ENCODE data around the gene AKT2. TPM values are rescaled to one million over a fixed set of nuclear protein-coding genes. Genes with fewer than 3 reads are reported as not detected.

The AKT2 gene
- total and polyA plus RNA-seq, 2 donors, result 48.9 to 110 TPM

GRCh38 chr19:40305403-40305802 lies 20.3 kb upstream of the AKT2 start:
- peak; percentile 41 to 88 (median 74) for DNase-seq (ENCODE audit: low read depth in 6 of 9, low spot score in 9 of 9)
- Histone ChIP-seq H3K9me3 (ENCODE audit: control insufficient read depth in 2 of 2, insufficient read depth in 1 of 2, low read length in 1 of 2) (no peaks in the 10 kb centered on the region), H3K36me3 (ENCODE audit: control insufficient read depth in 2 of 2, insufficient read depth in 2 of 2, low read length in 1 of 2) (no peaks in the 10 kb centered on the region), H3K4me3 (ENCODE audit: low read length in 2 of 2) (no peak overlapping the region), H3K27ac (ENCODE audit: low read depth in 1 of 2, low read length in 1 of 2) (no peak overlapping the region), H3K4me1 (ENCODE audit: control insufficient read depth in 2 of 2, insufficient read depth in 2 of 2, low read length in 2 of 2) (no peaks in the 10 kb centered on the region), H3K27me3 (ENCODE audit: control insufficient read depth in 2 of 2, insufficient read depth in 1 of 2, low read length in 1 of 2) (no peaks in the 10 kb centered on the region)
- 20% methylated on average over 5 of the region's 5 CpGs for WGBS

GRCh38 chr19:40304306-40304705 lies 19.2 kb upstream of the AKT2 start:
- no peaks in the 10 kb centered on the region for H3K27me3 ChIP-seq (ENCODE audit: control insufficient read depth in 2 of 2, insufficient read depth in 1 of 2, low read length in 1 of 2)
- 92% methylated on average over 4 of the region's 4 CpGs for WGBS
- no peaks in the 10 kb centered on the region for H3K4me1 ChIP-seq (ENCODE audit: control insufficient read depth in 2 of 2, insufficient read depth in 2 of 2, low read length in 2 of 2)
- H3K27ac ChIP-seq (ENCODE audit: low read depth in 1 of 2, low read length in 1 of 2), result peak overlapping the region in 1 of 2 donors; percentile 5
- H3K9me3 ChIP-seq (ENCODE audit: control insufficient read depth in 2 of 2, insufficient read depth in 1 of 2, low read length in 1 of 2), result no peaks in the 10 kb centered on the region
- no peaks in the 10 kb centered on the region for H3K36me3 ChIP-seq (ENCODE audit: control insufficient read depth in 2 of 2, insufficient read depth in 2 of 2, low read length in 1 of 2)
- DNase-seq (ENCODE audit: low read depth in 6 of 9, low spot score in 9 of 9), result no peak
- H3K4me3 ChIP-seq (ENCODE audit: low read length in 2 of 2), result no peak overlapping the region

GRCh38 chr19:40303765-40304164 lies 18.6 kb upstream of the AKT2 start:
- 98% methylated on average over 2 of the region's 2 CpGs for WGBS
- no peak for DNase-seq (ENCODE audit: low read depth in 6 of 9, low spot score in 9 of 9)
- Histone ChIP-seq H3K27me3 (ENCODE audit: control insufficient read depth in 2 of 2, insufficient read depth in 1 of 2, low read length in 1 of 2) (no peaks in the 10 kb centered on the region), H3K36me3 (ENCODE audit: control insufficient read depth in 2 of 2, insufficient read depth in 2 of 2, low read length in 1 of 2) (no peaks in the 10 kb centered on the region), H3K4me1 (ENCODE audit: control insufficient read depth in 2 of 2, insufficient read depth in 2 of 2, low read length in 2 of 2) (no peaks in the 10 kb centered on the region), H3K27ac (ENCODE audit: low read depth in 1 of 2, low read length in 1 of 2) (no peak overlapping the region), H3K9me3 (ENCODE audit: control insufficient read depth in 2 of 2, insufficient read depth in 1 of 2, low read length in 1 of 2) (no peaks in the 10 kb centered on the region), H3K4me3 (ENCODE audit: low read length in 2 of 2) (no peak overlapping the region)

- 94% methylated on average over 6 of the region's 6 CpGs for WGBS
- no peak for DNase-seq (ENCODE audit: low read depth in 6 of 9, low spot score in 9 of 9)
- H3K27ac ChIP-seq (ENCODE audit: low read depth in 1 of 2, low read length in 1 of 2), result no peak overlapping the region
- H3K27me3 ChIP-seq (ENCODE audit: control insufficient read depth in 2 of 2, insufficient read depth in 1 of 2, low read length in 1 of 2), result no peaks in the 10 kb centered on the region
- H3K9me3 ChIP-seq (ENCODE audit: control insufficient read depth in 2 of 2, insufficient read depth in 1 of 2, low read length in 1 of 2), result no peaks in the 10 kb centered on the region
- no peaks in the 10 kb centered on the region for H3K4me1 ChIP-seq (ENCODE audit: control insufficient read depth in 2 of 2, insufficient read depth in 2 of 2, low read length in 2 of 2)
- H3K4me3 ChIP-seq (ENCODE audit: low read length in 2 of 2), result no peak overlapping the region
- no peaks in the 10 kb centered on the region for H3K36me3 ChIP-seq (ENCODE audit: control insufficient read depth in 2 of 2, insufficient read depth in 2 of 2, low read length in 1 of 2)
Measured at GRCh38 chr19:40302224-40303011, 17.3 kb upstream of the AKT2 start.

GRCh38 chr19:40300668-40301067 lies 15.5 kb upstream of the AKT2 start:
- no peak for DNase-seq (ENCODE audit: low read depth in 6 of 9, low spot score in 9 of 9)
- 97% methylated on average over 4 of the region's 4 CpGs for WGBS
- H3K4me1 ChIP-seq (ENCODE audit: control insufficient read depth in 2 of 2, insufficient read depth in 2 of 2, low read length in 2 of 2), result no peaks in the 10 kb centered on the region
- no peaks in the 10 kb centered on the region for H3K36me3 ChIP-seq (ENCODE audit: control insufficient read depth in 2 of 2, insufficient read depth in 2 of 2, low read length in 1 of 2)
- no peaks in the 10 kb centered on the region for H3K9me3 ChIP-seq (ENCODE audit: control insufficient read depth in 2 of 2, insufficient read depth in 1 of 2, low read length in 1 of 2)
- no peak overlapping the region for H3K4me3 ChIP-seq (ENCODE audit: low read length in 2 of 2)
- no peak overlapping the region for H3K27ac ChIP-seq (ENCODE audit: low read depth in 1 of 2, low read length in 1 of 2)
- H3K27me3 ChIP-seq (ENCODE audit: control insufficient read depth in 2 of 2, insufficient read depth in 1 of 2, low read length in 1 of 2), result no peaks in the 10 kb centered on the region

- Histone ChIP-seq H3K36me3 (ENCODE audit: control insufficient read depth in 2 of 2, insufficient read depth in 2 of 2, low read length in 1 of 2) (no peaks in the 10 kb centered on the region), H3K4me1 (ENCODE audit: control insufficient read depth in 2 of 2, insufficient read depth in 2 of 2, low read length in 2 of 2) (no peaks in the 10 kb centered on the region), H3K9me3 (ENCODE audit: control insufficient read depth in 2 of 2, insufficient read depth in 1 of 2, low read length in 1 of 2) (no peaks in the 10 kb centered on the region), H3K27me3 (ENCODE audit: control insufficient read depth in 2 of 2, insufficient read depth in 1 of 2, low read length in 1 of 2) (no peaks in the 10 kb centered on the region), H3K27ac (ENCODE audit: low read depth in 1 of 2, low read length in 1 of 2) (no peak overlapping the region), H3K4me3 (ENCODE audit: low read length in 2 of 2) (no peak overlapping the region)
- WGBS, result 81% methylated on average over 3 of the region's 3 CpGs
- no peak for DNase-seq (ENCODE audit: low read depth in 6 of 9, low spot score in 9 of 9)
Measured at GRCh38 chr19:40298026-40298425, 12.9 kb upstream of the AKT2 start.

- Histone ChIP-seq H3K9me3 (ENCODE audit: control insufficient read depth in 2 of 2, insufficient read depth in 1 of 2, low read length in 1 of 2) (no peaks in the 10 kb centered on the region), H3K27me3 (ENCODE audit: control insufficient read depth in 2 of 2, insufficient read depth in 1 of 2, low read length in 1 of 2) (no peaks in the 10 kb centered on the region), H3K4me3 (ENCODE audit: low read length in 2 of 2) (no peak overlapping the region), H3K27ac (ENCODE audit: low read depth in 1 of 2, low read length in 1 of 2) (no peak overlapping the region), H3K36me3 (ENCODE audit: control insufficient read depth in 2 of 2, insufficient read depth in 2 of 2, low read length in 1 of 2) (no peaks in the 10 kb centered on the region), H3K4me1 (ENCODE audit: control insufficient read depth in 2 of 2, insufficient read depth in 2 of 2, low read length in 2 of 2) (no peaks in the 10 kb centered on the region)
- WGBS, result 99% methylated on average over 6 of the region's 6 CpGs
- no peak for DNase-seq (ENCODE audit: low read depth in 6 of 9, low spot score in 9 of 9)
Measured at GRCh38 chr19:40294560-40294959, 9.4 kb upstream of the AKT2 start.

GRCh38 chr19:40286971-40287421 lies 1.9 kb upstream of the AKT2 start:
- WGBS, result 96% methylated on average over 8 of the region's 8 CpGs
- H3K9me3 ChIP-seq (ENCODE audit: control insufficient read depth in 2 of 2, insufficient read depth in 1 of 2, low read length in 1 of 2), result no peaks in the 10 kb centered on the region
- DNase-seq (ENCODE audit: low read depth in 6 of 9, low spot score in 9 of 9), result no peak

GRCh38 chr19:40286235-40286970 lies 1.3 kb upstream of the AKT2 start:
- DNase-seq (ENCODE audit: low read depth in 6 of 9, low spot score in 9 of 9), result no peak
- Histone ChIP-seq H3K27me3 (ENCODE audit: control insufficient read depth in 2 of 2, insufficient read depth in 1 of 2, low read length in 1 of 2) (no peaks in the 10 kb centered on the region), H3K36me3 (ENCODE audit: control insufficient read depth in 2 of 2, insufficient read depth in 2 of 2, low read length in 1 of 2) (peaks cover 8% of the 10 kb centered on the region in 2 donors), H3K4me1 (ENCODE audit: control insufficient read depth in 2 of 2, insufficient read depth in 2 of 2, low read length in 2 of 2) (peaks cover 10 to 42% of the 10 kb centered on the region in 2 donors), H3K9me3 (ENCODE audit: control insufficient read depth in 2 of 2, insufficient read depth in 1 of 2, low read length in 1 of 2) (no peaks in the 10 kb centered on the region), H3K4me3 (ENCODE audit: low read length in 2 of 2) (no peak overlapping the region), H3K27ac (ENCODE audit: low read depth in 1 of 2, low read length in 1 of 2) (peak overlapping the region; percentile 36 to 100)
- WGBS, result 93% methylated on average over 16 of the region's 16 CpGs

More at GRCh38 chr19:40286971-40287421, 1.9 kb upstream of the AKT2 start:
- no peaks in the 10 kb centered on the region for H3K27me3 ChIP-seq (ENCODE audit: control insufficient read depth in 2 of 2, insufficient read depth in 1 of 2, low read length in 1 of 2)
- peaks cover 10 to 36% of the 10 kb centered on the region in 2 donors for H3K4me1 ChIP-seq (ENCODE audit: control insufficient read depth in 2 of 2, insufficient read depth in 2 of 2, low read length in 2 of 2)
- H3K4me3 ChIP-seq (ENCODE audit: low read length in 2 of 2), result no peak overlapping the region
- H3K36me3 ChIP-seq (ENCODE audit: control insufficient read depth in 2 of 2, insufficient read depth in 2 of 2, low read length in 1 of 2), result peaks cover 7% of the 10 kb centered on the region in 2 donors
- peak overlapping the region in 1 of 2 donors; percentile 100 for H3K27ac ChIP-seq (ENCODE audit: low read depth in 1 of 2, low read length in 1 of 2)
